A549 (cell line): Measurements from ENCODE around the gene KIF5B. TPM values are rescaled to one million over a fixed set of nuclear protein-coding genes. Genes with fewer than 3 reads are reported as not detected.
A peak's percentile ranks its signal among the peaks of the same experiment; 100 is the strongest.

Experiments used
- ATAC-seq, 2 experiments: fragments of 200-7000 bp in 1 of 2; fragments of >200 bp in 1 of 2; cut with Nextera tagmentation in 1 of 2; cut with Tn5 transposase in 1 of 2; 3 replicates each; pipeline versions ENCODE4 v1.8.0 to v1.9.1; 2018 to 2020; ENCODE audit warnings: mild to moderate bottlenecking in 1 of 2, moderate library complexity in 1 of 2
- CTCF ChIA-PET: fragments of 300-600 bp; sonication (Branson Sonifier 250); formaldehyde crosslinking; extraction: SDS; loops from one replicate; lab custom pipeline; 2021; ENCODE audit warnings: antibody characterized with exemption, inconsistent platforms; lab: Yijun Ruan, JAX
- POLR2A ChIA-PET: fragments of 350-600 bp; formaldehyde crosslinking; extraction: SDS; loops from one replicate; lab custom pipeline; 2021; ENCODE audit warnings: antibody characterized with exemption, inconsistent platforms; lab: Yijun Ruan, JAX
- DNase-seq, 2 experiments: peaks; one replicate each; pipeline versions ENCODE4 v3.0.0 to v3.0.0-alpha.2; 2011 to 2016; ENCODE audit warnings: low read depth in 1 of 2, low spot score in 1 of 2
- FAIRE-seq: peaks from 2 replicates; lab custom pipeline; 2011; peaks lifted over from hg19 to GRCh38; lab: Jason Lieb, UNC
- H3K27ac ChIP-seq, 2 experiments: fragments of >200 bp; sonication (Bioruptor Twin); formaldehyde crosslinking; 3 replicates each; pipeline ENCODE4 v1.5.1; 2016 to 2017
- H3K4me1 ChIP-seq: fragments of >200 bp; sonication (Bioruptor Twin); formaldehyde crosslinking; 3 replicates; pipeline ENCODE4 v1.6.1; 2016
- H3K4me2 ChIP-seq: fragments of >200 bp; sonication (Bioruptor Twin); formaldehyde crosslinking; 3 replicates; pipeline ENCODE4 v1.6.1; 2016
- H3K4me3 ChIP-seq: fragments of >200 bp; sonication (Bioruptor Twin); formaldehyde crosslinking; 3 replicates; pipeline ENCODE4 v1.5.1; 2016
- H3K9me3 ChIP-seq: fragments of >200 bp; sonication (Bioruptor Twin); formaldehyde crosslinking; 3 replicates; pipeline ENCODE4 v1.6.1; 2016
- BHLHE40 ChIP-seq: IDR thresholded peaks from 2 replicates; pipeline ENCODE4 v1.6.1; 2012; ENCODE audit warnings: low read depth, low read length, inconsistent platforms
- CBX8 ChIP-seq: fragments of 200-600 bp; sonication (generic); IDR thresholded peaks from 2 replicates; pipeline ENCODE4 v1.6.1; 2016
- CHD2 ChIP-seq: fragments of 150-350 bp; IDR thresholded peaks from 2 replicates; pipeline ENCODE4 v1.6.1; 2014; ENCODE audit warnings: low read length; ENCODE audit not compliant: partially characterized antibody
- EHF ChIP-seq: fragments of 250-450 bp; sonication (Bioruptor Pico); IDR thresholded peaks from 2 replicates; pipeline ENCODE4 v1.5.0; 2020; ENCODE audit warnings: mild to moderate bottlenecking
- EHMT2 ChIP-seq: fragments of 200-600 bp; sonication (generic); IDR thresholded peaks from 2 replicates; pipeline ENCODE4 v1.6.1; 2016; ENCODE audit warnings: antibody characterized with exemption, low read depth, mild to moderate bottlenecking, moderate library complexity
- FOXS1 ChIP-seq: fragments of 250-450 bp; sonication (Bioruptor Pico); IDR thresholded peaks from 2 replicates; pipeline ENCODE4 v1.5.0; 2020; ENCODE audit warnings: mild to moderate bottlenecking, moderate library complexity
- GATA3 ChIP-seq: IDR thresholded peaks from 2 replicates; pipeline ENCODE4 v1.6.1; 2012; ENCODE audit warnings: borderline replicate concordance
- HDAC2 ChIP-seq: fragments of 200-600 bp; sonication (generic); IDR thresholded peaks from 2 replicates; pipeline ENCODE4 v1.6.1; 2016
- HOXA7 ChIP-seq: fragments of 250-450 bp; sonication (Bioruptor Pico); IDR thresholded peaks from 2 replicates; pipeline ENCODE4 v1.5.0; 2020; ENCODE audit warnings: mild to moderate bottlenecking, moderate library complexity
- HOXB13 ChIP-seq: fragments of 250-450 bp; sonication (Bioruptor Pico); IDR thresholded peaks from 2 replicates; pipeline ENCODE4 v1.5.0; 2020; ENCODE audit warnings: low read depth, mild to moderate bottlenecking, moderate library complexity
- MAZ ChIP-seq: fragments of 150-350 bp; IDR thresholded peaks from 2 replicates; pipeline ENCODE4 v1.6.1; 2014; ENCODE audit warnings: antibody characterized with exemption, low read depth, low read length, borderline replicate concordance
- NFE2L2 ChIP-seq: fragments of 150-350 bp; conservative IDR thresholded peaks from 2 replicates; pipeline ENCODE4 v1.6.1; 2014; ENCODE audit warnings: low read length
- POLR2A ChIP-seq: IDR thresholded peaks from 2 replicates; pipeline ENCODE4 v1.6.1; 2012; ENCODE audit warnings: mild to moderate bottlenecking, low read length
- RAD21 ChIP-seq, 2 experiments: fragments of >200 bp in 1 of 2; sonication (Bioruptor Twin) in 1 of 2; formaldehyde crosslinking in 1 of 2; IDR thresholded peaks in 1 of 2; conservative IDR thresholded peaks in 1 of 2; 2 replicates in 1 of 2; 3 replicates in 1 of 2; pipeline ENCODE4 v1.6.1; 2012 to 2018; ENCODE audit warnings: inconsistent platforms in 1 of 2
- RARB ChIP-seq: fragments of 250-450 bp; sonication (Bioruptor Pico); IDR thresholded peaks from 2 replicates; pipeline ENCODE4 v1.8.0; 2021; ENCODE audit warnings: mild to moderate bottlenecking, moderate library complexity
- RFX5 ChIP-seq: fragments of 450-650 bp; IDR thresholded peaks from 2 replicates; pipeline ENCODE4 v1.7.1; 2014; ENCODE audit warnings: antibody characterized with exemption, mild to moderate bottlenecking, moderate library complexity
- SMC3 ChIP-seq: fragments of >200 bp; sonication (Bioruptor Twin); formaldehyde crosslinking; IDR thresholded peaks from 3 replicates; pipeline ENCODE4 v1.6.1; 2018; ENCODE audit warnings: inconsistent platforms
- SREBF2 ChIP-seq: fragments of 450-650 bp; IDR thresholded peaks from 2 replicates; pipeline ENCODE4 v1.6.1; 2014; ENCODE audit warnings: mild to moderate bottlenecking, moderate library complexity
- ZC3H11A ChIP-seq: fragments of 450-650 bp; IDR thresholded peaks from 2 replicates; pipeline ENCODE4 v1.6.1; 2014; ENCODE audit warnings: antibody characterized with exemption, mild to moderate bottlenecking
- ZSCAN20 ChIP-seq: fragments of 250-450 bp; sonication (Bioruptor Pico); IDR thresholded peaks from 2 replicates; pipeline ENCODE4 v1.8.0; 2022; ENCODE audit warnings: mild to moderate bottlenecking, moderate library complexity
- WGBS: methylation state at CpG from one replicate; pipeline ENCODE4 v1.1.6; 2017; ENCODE audit errors: missing lambda C conversion rate; 5-methylcytosine and 5-hydroxymethylcytosine counted together
- polyA plus RNA-seq, 4 experiments: library from polyadenylated mRNA; depleted of rRNA in 3 of 4; stranded (reverse); fragments of >200 nt; fragmentation: RNase III in 1 of 4; extraction: RNeasy Plus Mini Kit Qiagen cat#74134 plus additional on column Dnase treatment in 1 of 4; gene quantifications; 2 replicates in 3 of 4; 3 replicates in 1 of 4; pipeline ENCODE4 v1.2.3, GENCODE V29; 2011 to 2017
- TF ChIP-seq, protein P1 (sequence below): fragments of 150-350 bp; IDR thresholded peaks from 2 replicates; pipeline ENCODE4 v1.6.1; 2014; ENCODE audit warnings: low read depth, mild to moderate bottlenecking, low read length
- TF ChIP-seq, protein P2 (sequence below): fragments of 450-650 bp; IDR thresholded peaks from 2 replicates; pipeline ENCODE4 v1.6.1; 2014; ENCODE audit warnings: antibody characterized with exemption
- TF ChIP-seq, protein P3 (sequence below): fragments of >200 bp; sonication (Bioruptor Twin); formaldehyde crosslinking; IDR thresholded peaks from 3 replicates; pipeline ENCODE4 v1.6.1; 2016
- TF ChIP-seq, protein P4 (sequence below): IDR thresholded peaks from 2 replicates; pipeline ENCODE4 v1.6.1; 2012
- TF ChIP-seq, protein P5 (sequence below): fragments of 250-450 bp; sonication (Bioruptor Pico); IDR thresholded peaks from 2 replicates; pipeline ENCODE4 v1.5.0; 2020; ENCODE audit warnings: low read depth, mild to moderate bottlenecking, moderate library complexity
- TF ChIP-seq, protein P6 (sequence below): fragments of 200-600 bp; sonication (generic); IDR thresholded peaks from 2 replicates; pipeline ENCODE4 v1.6.1; 2016; ENCODE audit warnings: antibody characterized with exemption, mild to moderate bottlenecking, moderate library complexity

Gene KIF5B
- polyA plus RNA-seq, 2 of the 4 experiments (the other 2 are of a cell fraction): 81.9 to 124 TPM

DNA sequence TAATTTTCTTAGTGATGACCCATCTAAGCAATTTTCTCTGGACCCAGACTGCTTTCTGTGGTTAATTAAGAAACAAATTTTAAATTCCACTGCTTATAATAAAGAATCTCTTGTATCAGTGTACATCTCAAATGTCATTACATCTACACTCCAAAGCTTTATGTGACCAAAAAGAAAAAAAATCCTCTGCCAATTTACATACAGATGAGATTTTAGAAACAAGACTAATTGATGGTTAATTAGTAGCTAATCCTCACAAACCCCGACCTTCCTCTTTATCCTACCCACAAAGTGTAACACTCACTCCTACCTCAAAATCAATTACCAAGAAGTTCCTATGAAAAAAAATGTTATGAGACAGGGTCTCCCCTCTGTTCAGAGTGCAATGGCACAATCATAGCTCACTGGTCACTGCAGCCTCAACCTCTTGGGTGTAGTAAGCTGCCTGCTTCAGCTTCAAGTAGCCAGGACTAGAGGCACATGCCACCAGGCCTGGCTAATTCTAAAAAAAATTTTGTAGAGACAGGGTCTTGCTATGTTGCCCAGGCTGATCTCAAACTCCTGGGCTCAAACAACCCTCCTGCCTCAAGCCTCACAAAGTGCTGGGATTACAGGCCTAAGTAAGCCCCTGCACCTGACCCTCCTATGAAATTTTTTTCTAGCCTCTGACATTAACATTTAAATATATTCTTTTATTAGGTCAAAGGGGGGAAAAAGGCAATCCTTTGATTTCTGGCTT is 14.8 kb downstream of the KIF5B start:
- H3K27ac ChIP-seq: no peak overlapping the region
- H3K4me3 ChIP-seq: no peak overlapping the region
- H3K4me1 ChIP-seq: peaks cover 25% of the 10 kb centered on the region; the same call in 2 of the 3 replicates
- TF ChIP-seq SREBF2 (no peak), POLR2A (no peak), EHF (CRISPR knock-in tag) (no peak), RARB (CRISPR knock-in tag) (no peak), MAZ (no peak), CHD2 (no peak), HOXB13 (no peak), RFX5 (no peak), GATA3 (no peak)
- TF ChIP-seq, protein P1, sequence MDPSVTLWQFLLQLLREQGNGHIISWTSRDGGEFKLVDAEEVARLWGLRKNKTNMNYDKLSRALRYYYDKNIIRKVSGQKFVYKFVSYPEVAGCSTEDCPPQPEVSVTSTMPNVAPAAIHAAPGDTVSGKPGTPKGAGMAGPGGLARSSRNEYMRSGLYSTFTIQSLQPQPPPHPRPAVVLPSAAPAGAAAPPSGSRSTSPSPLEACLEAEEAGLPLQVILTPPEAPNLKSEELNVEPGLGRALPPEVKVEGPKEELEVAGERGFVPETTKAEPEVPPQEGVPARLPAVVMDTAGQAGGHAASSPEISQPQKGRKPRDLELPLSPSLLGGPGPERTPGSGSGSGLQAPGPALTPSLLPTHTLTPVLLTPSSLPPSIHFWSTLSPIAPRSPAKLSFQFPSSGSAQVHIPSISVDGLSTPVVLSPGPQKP: no peak
- TF ChIP-seq, protein P2, sequence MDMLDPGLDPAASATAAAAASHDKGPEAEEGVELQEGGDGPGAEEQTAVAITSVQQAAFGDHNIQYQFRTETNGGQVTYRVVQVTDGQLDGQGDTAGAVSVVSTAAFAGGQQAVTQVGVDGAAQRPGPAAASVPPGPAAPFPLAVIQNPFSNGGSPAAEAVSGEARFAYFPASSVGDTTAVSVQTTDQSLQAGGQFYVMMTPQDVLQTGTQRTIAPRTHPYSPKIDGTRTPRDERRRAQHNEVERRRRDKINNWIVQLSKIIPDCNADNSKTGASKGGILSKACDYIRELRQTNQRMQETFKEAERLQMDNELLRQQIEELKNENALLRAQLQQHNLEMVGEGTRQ: no peak
- TF ChIP-seq, all 56 proteins: peak for 0
- no peak for FAIRE-seq
- Histone ChIP-seq H3K4me2 (no peak overlapping the region), H3K9me3 (no peaks in the 10 kb centered on the region)
- peak in 1 of 2 experiments; percentile 42; a peak in 2 of 6 replicates for ATAC-seq
- 62% methylated on average over 1 of the region's 1 CpG for WGBS
- ChIA-PET POLR2A (no interaction called here), CTCF (interaction anchor here (0.7 to 1.2 kb wide), 2 partner anchors 12 to 169 kb away, joined by 3 read pairs; no protein-coding TSS in a partner anchor)
- DNase-seq: no peak

DNA sequence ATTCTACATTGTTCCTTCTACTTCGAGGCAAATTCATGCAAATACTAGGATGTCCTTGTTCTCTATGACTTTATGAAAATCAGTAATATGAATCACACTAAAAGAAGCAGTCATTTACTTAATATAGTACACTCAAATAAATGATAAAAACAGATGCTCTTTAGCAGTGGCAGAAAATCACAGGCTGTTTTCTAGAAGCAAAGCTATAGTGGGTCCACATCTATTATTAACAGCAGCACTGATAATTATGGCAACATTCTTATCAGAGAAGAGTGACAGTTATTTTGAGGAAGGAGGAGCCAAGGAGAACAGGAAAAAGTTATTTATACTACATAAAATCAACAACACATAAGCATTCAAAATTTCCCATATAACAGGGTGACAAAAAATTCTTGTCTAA is 16.5 kb downstream of the KIF5B start:
- DNase-seq (no peak), FAIRE-seq (no peak), ATAC-seq (no peak)
- ChIA-PET POLR2A (no interaction called here), CTCF (no interaction called here)
- Histone ChIP-seq H3K9me3 (no peaks in the 10 kb centered on the region), H3K4me1 (peaks cover 25% of the 10 kb centered on the region; the same call in 2 of the 3 replicates), H3K27ac (no peak overlapping the region), H3K4me2 (no peak overlapping the region), H3K4me3 (no peak overlapping the region)
- TF ChIP-seq, protein P3, sequence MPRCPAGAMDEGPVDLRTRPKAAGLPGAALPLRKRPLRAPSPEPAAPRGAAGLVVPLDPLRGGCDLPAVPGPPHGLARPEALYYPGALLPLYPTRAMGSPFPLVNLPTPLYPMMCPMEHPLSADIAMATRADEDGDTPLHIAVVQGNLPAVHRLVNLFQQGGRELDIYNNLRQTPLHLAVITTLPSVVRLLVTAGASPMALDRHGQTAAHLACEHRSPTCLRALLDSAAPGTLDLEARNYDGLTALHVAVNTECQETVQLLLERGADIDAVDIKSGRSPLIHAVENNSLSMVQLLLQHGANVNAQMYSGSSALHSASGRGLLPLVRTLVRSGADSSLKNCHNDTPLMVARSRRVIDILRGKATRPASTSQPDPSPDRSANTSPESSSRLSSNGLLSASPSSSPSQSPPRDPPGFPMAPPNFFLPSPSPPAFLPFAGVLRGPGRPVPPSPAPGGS: no peak
- TF ChIP-seq, protein P4, sequence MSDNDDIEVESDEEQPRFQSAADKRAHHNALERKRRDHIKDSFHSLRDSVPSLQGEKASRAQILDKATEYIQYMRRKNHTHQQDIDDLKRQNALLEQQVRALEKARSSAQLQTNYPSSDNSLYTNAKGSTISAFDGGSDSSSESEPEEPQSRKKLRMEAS: no peak
- TF ChIP-seq NFE2L2: no peak
- no peak for TF ChIP-seq RAD21 (conservative IDR thresholded peaks at IDR 0.05 in 1 of 2, IDR thresholded peaks at IDR 0.05 in 1 of 2)
- no peak for TF ChIP-seq CBX8
- 50% methylated on average over 1 of the region's 1 CpG for WGBS

DNA sequence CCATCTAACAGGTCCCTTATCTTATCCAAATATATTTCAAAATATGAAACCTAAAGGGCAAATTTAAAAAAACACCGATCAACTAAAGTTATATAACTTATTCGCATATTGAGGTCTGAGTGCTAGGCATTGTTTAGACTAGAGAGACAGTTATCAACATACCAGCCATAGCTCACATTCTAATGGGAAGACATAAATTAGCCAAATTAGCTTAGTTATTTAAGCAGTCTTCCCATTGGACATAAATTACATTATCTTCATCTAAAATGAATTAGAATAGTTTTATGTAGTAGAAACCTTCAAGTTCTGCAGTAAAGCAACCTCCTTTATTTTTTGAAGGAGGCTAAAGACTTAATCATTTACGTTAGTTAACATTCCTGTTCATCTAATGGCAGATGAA is 17.4 kb downstream of the KIF5B start:
- Histone ChIP-seq H3K4me1 (peaks cover 25% of the 10 kb centered on the region; the same call in 2 of the 3 replicates), H3K4me3 (no peak overlapping the region), H3K4me2 (no peak overlapping the region), H3K27ac (no peak overlapping the region), H3K9me3 (no peaks in the 10 kb centered on the region)
- WGBS: 93% methylated on average over 3 of the region's 3 CpGs
- ChIA-PET CTCF (no interaction called here), POLR2A (no interaction called here)
- no peak for ATAC-seq
- peak; percentile 28 for FAIRE-seq
- DNase-seq: no peak
- TF ChIP-seq SMC3 (no peak), GATA3 (no peak), ZC3H11A (no peak), FOXS1 (CRISPR knock-in tag) (no peak), HOXA7 (CRISPR knock-in tag) (no peak), RAD21 (conservative IDR thresholded peaks at IDR 0.05 in 1 of 2, IDR thresholded peaks at IDR 0.05 in 1 of 2) (no peak), ZSCAN20 (no peak), EHMT2 (no peak), HDAC2 (no peak), BHLHE40 (no peak), EHF (CRISPR knock-in tag) (no peak), POLR2A (no peak)
- TF ChIP-seq, protein P5, sequence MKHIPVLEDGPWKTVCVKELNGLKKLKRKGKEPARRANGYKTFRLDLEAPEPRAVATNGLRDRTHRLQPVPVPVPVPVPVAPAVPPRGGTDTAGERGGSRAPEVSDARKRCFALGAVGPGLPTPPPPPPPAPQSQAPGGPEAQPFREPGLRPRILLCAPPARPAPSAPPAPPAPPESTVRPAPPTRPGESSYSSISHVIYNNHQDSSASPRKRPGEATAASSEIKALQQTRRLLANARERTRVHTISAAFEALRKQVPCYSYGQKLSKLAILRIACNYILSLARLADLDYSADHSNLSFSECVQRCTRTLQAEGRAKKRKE (CRISPR knock-in tag): no peak
- TF ChIP-seq, protein P6, sequence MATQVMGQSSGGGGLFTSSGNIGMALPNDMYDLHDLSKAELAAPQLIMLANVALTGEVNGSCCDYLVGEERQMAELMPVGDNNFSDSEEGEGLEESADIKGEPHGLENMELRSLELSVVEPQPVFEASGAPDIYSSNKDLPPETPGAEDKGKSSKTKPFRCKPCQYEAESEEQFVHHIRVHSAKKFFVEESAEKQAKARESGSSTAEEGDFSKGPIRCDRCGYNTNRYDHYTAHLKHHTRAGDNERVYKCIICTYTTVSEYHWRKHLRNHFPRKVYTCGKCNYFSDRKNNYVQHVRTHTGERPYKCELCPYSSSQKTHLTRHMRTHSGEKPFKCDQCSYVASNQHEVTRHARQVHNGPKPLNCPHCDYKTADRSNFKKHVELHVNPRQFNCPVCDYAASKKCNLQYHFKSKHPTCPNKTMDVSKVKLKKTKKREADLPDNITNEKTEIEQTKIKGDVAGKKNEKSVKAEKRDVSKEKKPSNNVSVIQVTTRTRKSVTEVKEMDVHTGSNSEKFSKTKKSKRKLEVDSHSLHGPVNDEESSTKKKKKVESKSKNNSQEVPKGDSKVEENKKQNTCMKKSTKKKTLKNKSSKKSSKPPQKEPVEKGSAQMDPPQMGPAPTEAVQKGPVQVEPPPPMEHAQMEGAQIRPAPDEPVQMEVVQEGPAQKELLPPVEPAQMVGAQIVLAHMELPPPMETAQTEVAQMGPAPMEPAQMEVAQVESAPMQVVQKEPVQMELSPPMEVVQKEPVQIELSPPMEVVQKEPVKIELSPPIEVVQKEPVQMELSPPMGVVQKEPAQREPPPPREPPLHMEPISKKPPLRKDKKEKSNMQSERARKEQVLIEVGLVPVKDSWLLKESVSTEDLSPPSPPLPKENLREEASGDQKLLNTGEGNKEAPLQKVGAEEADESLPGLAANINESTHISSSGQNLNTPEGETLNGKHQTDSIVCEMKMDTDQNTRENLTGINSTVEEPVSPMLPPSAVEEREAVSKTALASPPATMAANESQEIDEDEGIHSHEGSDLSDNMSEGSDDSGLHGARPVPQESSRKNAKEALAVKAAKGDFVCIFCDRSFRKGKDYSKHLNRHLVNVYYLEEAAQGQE: no peak
